ENCODE data around the gene MTFR2. TPM values are rescaled to one million over a fixed set of nuclear protein-coding genes. Genes with fewer than 3 reads are reported as not detected.

Gene MTFR2
- total and polyA plus RNA-seq, 2 of the 13 experiments (the other 11 are each of a cell fraction or from before 2014, with no cell fraction given): 6.7 to 10.7 TPM

DNA sequence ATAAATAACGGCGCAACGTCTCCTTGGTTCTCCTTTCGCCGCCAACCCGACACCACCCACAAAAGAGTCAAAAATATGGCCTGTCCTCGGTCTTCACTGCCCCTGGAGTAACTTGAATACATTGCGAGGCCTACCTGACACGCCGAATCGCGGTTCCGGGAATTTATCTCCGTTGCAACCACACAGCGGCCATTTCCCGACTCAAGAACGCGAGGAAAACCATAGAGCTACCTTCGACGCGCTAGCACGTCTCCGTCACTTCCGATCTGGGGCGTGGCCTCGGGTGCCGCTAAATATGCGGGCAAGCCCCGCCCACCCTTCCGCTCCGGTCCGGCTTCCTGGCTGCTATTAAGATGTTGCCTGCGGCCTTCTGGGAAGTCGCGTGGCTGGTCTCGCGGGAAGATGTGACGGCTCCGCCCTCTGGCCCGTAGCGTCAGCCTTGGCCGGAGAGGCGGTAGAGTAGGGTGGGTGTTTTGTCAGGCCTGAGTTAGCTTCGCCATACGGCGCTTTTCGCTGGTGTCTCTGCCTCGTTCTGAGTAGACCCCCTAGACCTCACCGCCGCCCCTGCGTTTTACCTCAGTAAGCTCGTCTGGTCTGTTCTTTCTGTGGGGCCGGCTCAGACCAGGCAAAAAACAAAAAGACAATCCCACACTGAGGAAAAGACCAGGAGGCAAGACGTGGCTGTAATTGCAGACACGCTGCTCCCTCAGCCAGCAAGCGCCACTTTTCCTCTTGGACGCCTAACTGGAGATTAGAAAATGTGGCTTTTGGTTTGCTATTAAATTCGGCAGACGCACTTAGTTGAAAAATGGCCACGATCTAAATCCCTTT lies 39.7 kb upstream of the MTFR2 start, which contains the start of gene BCLAF1 (continued):
- TF ChIP-seq, protein P1, sequence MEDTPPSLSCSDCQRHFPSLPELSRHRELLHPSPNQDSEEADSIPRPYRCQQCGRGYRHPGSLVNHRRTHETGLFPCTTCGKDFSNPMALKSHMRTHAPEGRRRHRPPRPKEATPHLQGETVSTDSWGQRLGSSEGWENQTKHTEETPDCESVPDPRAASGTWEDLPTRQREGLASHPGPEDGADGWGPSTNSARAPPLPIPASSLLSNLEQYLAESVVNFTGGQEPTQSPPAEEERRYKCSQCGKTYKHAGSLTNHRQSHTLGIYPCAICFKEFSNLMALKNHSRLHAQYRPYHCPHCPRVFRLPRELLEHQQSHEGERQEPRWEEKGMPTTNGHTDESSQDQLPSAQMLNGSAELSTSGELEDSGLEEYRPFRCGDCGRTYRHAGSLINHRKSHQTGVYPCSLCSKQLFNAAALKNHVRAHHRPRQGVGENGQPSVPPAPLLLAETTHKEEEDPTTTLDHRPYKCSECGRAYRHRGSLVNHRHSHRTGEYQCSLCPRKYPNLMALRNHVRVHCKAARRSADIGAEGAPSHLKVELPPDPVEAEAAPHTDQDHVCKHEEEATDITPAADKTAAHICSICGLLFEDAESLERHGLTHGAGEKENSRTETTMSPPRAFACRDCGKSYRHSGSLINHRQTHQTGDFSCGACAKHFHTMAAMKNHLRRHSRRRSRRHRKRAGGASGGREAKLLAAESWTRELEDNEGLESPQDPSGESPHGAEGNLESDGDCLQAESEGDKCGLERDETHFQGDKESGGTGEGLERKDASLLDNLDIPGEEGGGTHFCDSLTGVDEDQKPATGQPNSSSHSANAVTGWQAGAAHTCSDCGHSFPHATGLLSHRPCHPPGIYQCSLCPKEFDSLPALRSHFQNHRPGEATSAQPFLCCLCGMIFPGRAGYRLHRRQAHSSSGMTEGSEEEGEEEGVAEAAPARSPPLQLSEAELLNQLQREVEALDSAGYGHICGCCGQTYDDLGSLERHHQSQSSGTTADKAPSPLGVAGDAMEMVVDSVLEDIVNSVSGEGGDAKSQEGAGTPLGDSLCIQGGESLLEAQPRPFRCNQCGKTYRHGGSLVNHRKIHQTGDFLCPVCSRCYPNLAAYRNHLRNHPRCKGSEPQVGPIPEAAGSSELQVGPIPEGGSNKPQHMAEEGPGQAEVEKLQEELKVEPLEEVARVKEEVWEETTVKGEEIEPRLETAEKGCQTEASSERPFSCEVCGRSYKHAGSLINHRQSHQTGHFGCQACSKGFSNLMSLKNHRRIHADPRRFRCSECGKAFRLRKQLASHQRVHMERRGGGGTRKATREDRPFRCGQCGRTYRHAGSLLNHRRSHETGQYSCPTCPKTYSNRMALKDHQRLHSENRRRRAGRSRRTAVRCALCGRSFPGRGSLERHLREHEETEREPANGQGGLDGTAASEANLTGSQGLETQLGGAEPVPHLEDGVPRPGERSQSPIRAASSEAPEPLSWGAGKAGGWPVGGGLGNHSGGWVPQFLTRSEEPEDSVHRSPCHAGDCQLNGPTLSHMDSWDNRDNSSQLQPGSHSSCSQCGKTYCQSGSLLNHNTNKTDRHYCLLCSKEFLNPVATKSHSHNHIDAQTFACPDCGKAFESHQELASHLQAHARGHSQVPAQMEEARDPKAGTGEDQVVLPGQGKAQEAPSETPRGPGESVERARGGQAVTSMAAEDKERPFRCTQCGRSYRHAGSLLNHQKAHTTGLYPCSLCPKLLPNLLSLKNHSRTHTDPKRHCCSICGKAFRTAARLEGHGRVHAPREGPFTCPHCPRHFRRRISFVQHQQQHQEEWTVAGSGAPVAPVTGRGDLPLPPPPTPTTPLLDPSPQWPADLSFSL (CRISPR knock-in tag; IDR thresholded peaks at IDR 0.05): no peak
- peak; percentile 97 for TF ChIP-seq ELF1 (CRISPR knock-in tag; IDR thresholded peaks at IDR 0.05)
- TF ChIP-seq, protein P2, sequence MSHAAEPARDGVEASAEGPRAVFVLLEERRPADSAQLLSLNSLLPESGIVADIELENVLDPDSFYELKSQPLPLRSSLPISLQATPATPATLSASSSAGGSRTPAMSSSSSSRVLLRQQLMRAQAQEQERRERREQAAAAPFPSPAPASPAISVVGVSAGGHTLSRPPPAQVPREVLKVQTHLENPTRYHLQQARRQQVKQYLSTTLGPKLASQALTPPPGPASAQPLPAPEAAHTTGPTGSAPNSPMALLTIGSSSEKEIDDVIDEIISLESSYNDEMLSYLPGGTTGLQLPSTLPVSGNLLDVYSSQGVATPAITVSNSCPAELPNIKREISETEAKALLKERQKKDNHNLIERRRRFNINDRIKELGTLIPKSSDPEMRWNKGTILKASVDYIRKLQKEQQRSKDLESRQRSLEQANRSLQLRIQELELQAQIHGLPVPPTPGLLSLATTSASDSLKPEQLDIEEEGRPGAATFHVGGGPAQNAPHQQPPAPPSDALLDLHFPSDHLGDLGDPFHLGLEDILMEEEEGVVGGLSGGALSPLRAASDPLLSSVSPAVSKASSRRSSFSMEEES (CRISPR knock-in tag; IDR thresholded peaks at IDR 0.05): peak; percentile 65; the same call in 1 of the 2 replicates
- no peak for TF ChIP-seq HNRNPK (IDR thresholded peaks at IDR 0.05; ENCODE audit: low read depth, low read length, poor library complexity, severe bottlenecking)
- TF ChIP-seq, protein P3, sequence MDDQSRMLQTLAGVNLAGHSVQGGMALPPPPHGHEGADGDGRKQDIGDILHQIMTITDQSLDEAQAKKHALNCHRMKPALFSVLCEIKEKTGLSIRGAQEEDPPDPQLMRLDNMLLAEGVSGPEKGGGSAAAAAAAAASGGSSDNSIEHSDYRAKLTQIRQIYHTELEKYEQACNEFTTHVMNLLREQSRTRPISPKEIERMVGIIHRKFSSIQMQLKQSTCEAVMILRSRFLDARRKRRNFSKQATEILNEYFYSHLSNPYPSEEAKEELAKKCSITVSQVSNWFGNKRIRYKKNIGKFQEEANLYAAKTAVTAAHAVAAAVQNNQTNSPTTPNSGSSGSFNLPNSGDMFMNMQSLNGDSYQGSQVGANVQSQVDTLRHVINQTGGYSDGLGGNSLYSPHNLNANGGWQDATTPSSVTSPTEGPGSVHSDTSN (CRISPR knock-in tag; IDR thresholded peaks at IDR 0.05; ENCODE audit: borderline replicate concordance): 0 out of 2 replicates have a peak, but pooled peaks have one; percentile 19
- TF ChIP-seq TMF1 (CRISPR knock-in tag; IDR thresholded peaks at IDR 0.05; ENCODE audit: low read depth): peak; percentile 70
- peak; percentile 58; the same call in 1 of the 2 replicates for TF ChIP-seq HNRNPL (IDR thresholded peaks at IDR 0.05; ENCODE audit: low read depth, low read length)
- TF ChIP-seq, protein P4, sequence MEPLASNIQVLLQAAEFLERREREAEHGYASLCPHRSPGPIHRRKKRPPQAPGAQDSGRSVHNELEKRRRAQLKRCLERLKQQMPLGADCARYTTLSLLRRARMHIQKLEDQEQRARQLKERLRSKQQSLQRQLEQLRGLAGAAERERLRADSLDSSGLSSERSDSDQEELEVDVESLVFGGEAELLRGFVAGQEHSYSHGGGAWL (CRISPR knock-in tag; IDR thresholded peaks at IDR 0.05): peak; percentile 51; the same call in 1 of the 2 replicates
- no peak for TF ChIP-seq NBN (conservative IDR thresholded peaks at IDR 0.05)
- TF ChIP-seq MTA3 (CRISPR knock-in tag; IDR thresholded peaks at IDR 0.05): 0 out of 2 replicates have a peak, but pooled peaks have one; percentile 24
- TF ChIP-seq, protein P5, sequence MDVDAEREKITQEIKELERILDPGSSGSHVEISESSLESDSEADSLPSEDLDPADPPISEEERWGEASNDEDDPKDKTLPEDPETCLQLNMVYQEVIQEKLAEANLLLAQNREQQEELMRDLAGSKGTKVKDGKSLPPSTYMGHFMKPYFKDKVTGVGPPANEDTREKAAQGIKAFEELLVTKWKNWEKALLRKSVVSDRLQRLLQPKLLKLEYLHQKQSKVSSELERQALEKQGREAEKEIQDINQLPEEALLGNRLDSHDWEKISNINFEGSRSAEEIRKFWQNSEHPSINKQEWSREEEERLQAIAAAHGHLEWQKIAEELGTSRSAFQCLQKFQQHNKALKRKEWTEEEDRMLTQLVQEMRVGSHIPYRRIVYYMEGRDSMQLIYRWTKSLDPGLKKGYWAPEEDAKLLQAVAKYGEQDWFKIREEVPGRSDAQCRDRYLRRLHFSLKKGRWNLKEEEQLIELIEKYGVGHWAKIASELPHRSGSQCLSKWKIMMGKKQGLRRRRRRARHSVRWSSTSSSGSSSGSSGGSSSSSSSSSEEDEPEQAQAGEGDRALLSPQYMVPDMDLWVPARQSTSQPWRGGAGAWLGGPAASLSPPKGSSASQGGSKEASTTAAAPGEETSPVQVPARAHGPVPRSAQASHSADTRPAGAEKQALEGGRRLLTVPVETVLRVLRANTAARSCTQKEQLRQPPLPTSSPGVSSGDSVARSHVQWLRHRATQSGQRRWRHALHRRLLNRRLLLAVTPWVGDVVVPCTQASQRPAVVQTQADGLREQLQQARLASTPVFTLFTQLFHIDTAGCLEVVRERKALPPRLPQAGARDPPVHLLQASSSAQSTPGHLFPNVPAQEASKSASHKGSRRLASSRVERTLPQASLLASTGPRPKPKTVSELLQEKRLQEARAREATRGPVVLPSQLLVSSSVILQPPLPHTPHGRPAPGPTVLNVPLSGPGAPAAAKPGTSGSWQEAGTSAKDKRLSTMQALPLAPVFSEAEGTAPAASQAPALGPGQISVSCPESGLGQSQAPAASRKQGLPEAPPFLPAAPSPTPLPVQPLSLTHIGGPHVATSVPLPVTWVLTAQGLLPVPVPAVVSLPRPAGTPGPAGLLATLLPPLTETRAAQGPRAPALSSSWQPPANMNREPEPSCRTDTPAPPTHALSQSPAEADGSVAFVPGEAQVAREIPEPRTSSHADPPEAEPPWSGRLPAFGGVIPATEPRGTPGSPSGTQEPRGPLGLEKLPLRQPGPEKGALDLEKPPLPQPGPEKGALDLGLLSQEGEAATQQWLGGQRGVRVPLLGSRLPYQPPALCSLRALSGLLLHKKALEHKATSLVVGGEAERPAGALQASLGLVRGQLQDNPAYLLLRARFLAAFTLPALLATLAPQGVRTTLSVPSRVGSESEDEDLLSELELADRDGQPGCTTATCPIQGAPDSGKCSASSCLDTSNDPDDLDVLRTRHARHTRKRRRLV (CRISPR knock-in tag; IDR thresholded peaks at IDR 0.05): peak; percentile 72; the same call in 1 of the 2 replicates
- TF ChIP-seq ZNF232 (CRISPR knock-in tag; IDR thresholded peaks at IDR 0.05; ENCODE audit: borderline replicate concordance): peak; percentile 79; the same call in 1 of the 2 replicates
- 0 out of 2 replicates have a peak, but pooled peaks have one; percentile 58 for TF ChIP-seq ZNF546 (CRISPR knock-in tag; conservative IDR thresholded peaks at IDR 0.05)

All from HepG2 (cell line).